ENCODE data around the gene MSH5. TPM values are rescaled to one million over a fixed set of nuclear protein-coding genes. Genes with fewer than 3 reads are reported as not detected.

MSH5 gene
- total RNA-seq, 2 donors from 2014 or later: 6.7 to 12.9 TPM

- no peaks in the 10 kb centered on the region for H3K27me3 ChIP-seq
- peaks cover 4 to 8% of the 10 kb centered on the region in 2 donors for H3K36me3 ChIP-seq (replicated peaks in 1 of 2; ENCODE audit: insufficient read depth in 1 of 2, low read depth in 2 of 2)
- H3K4me1 ChIP-seq: peaks cover 23% of the 10 kb centered on the region
- no peak overlapping the region for H3K4me3 ChIP-seq
- H3K27ac ChIP-seq: peak overlapping the region in 1 of 4 donors; percentile 12
- no peak for TF ChIP-seq CTCF (IDR thresholded peaks at IDR 0.05)
- TF ChIP-seq POLR2A (IDR thresholded peaks at IDR 0.05): no peak
- no peaks in the 10 kb centered on the region for H3K9me3 ChIP-seq
- WGBS, 2 donors: 54 to 56% methylated on average over 4 of the region's 4 CpGs
- DNase-seq (peak in 1 of 4 donors; percentile 49), ATAC-seq (no peak)
- intact Hi-C loops (cut with DNase I): no loop called here
Observed at GRCh38 chr6:31775184-31775583, 35.4 kb downstream of the MSH5 start.

GRCh38 chr6:31775633-31776484 is 36.1 kb downstream of the MSH5 start:
- Histone ChIP-seq H3K36me3 (replicated peaks in 1 of 2; ENCODE audit: insufficient read depth in 1 of 2, low read depth in 2 of 2) (peaks cover 4 to 15% of the 10 kb centered on the region in 2 donors), H3K4me1 (peaks cover 23% of the 10 kb centered on the region), H3K27me3 (no peaks in the 10 kb centered on the region), H3K9me3 (no peaks in the 10 kb centered on the region), H3K4me3 (no peak overlapping the region), H3K27ac (peak overlapping the region in 1 of 4 donors; percentile 83)
- intact Hi-C loops (cut with DNase I): no loop called here
- no peak for DNase-seq
- ATAC-seq: no peak
- TF ChIP-seq POLR2A (IDR thresholded peaks at IDR 0.05) (no peak), CTCF (IDR thresholded peaks at IDR 0.05) (no peak)
- WGBS, 2 donors: 77 to 88% methylated on average over 14 to 28 of the region's 32 CpGs

- H3K36me3 ChIP-seq (replicated peaks in 1 of 2; ENCODE audit: insufficient read depth in 1 of 2, low read depth in 2 of 2): peaks cover 4 to 21% of the 10 kb centered on the region in 2 donors
- 23 to 70% methylated on average over 6 to 14 of the region's 14 CpGs for WGBS, 2 donors
- TF ChIP-seq CTCF (IDR thresholded peaks at IDR 0.05) (no peak), POLR2A (IDR thresholded peaks at IDR 0.05) (no peak)
- no peak overlapping the region for H3K4me3 ChIP-seq
- H3K27ac ChIP-seq: peak overlapping the region; percentile 58 to 83 (median 76)
- DNase-seq (no peak), ATAC-seq (peak; percentile 30)
- no peaks in the 10 kb centered on the region for H3K27me3 ChIP-seq
- intact Hi-C loops (cut with DNase I): no loop called here
- H3K4me1 ChIP-seq: peaks cover 23% of the 10 kb centered on the region
- no peaks in the 10 kb centered on the region for H3K9me3 ChIP-seq
Observed at GRCh38 chr6:31776485-31776988, 36.7 kb downstream of the MSH5 start.

GRCh38 chr6:31776989-31777666 is 37.3 kb downstream of the MSH5 start, which contains the start of gene VWA7:
Gene VWA7, minus strand, starts transcription at chr6:31777328. Its CDS starts 549 bp downstream, at chr6:31776779.
- H3K36me3 ChIP-seq (replicated peaks in 1 of 2; ENCODE audit: insufficient read depth in 1 of 2, low read depth in 2 of 2): peaks cover 4 to 25% of the 10 kb centered on the region in 2 donors
- DNase-seq (peak; percentile 75 to 89 (median 82)), ATAC-seq (peak; percentile 83)
- H3K27me3 ChIP-seq: no peaks in the 10 kb centered on the region
- no peaks in the 10 kb centered on the region for H3K9me3 ChIP-seq
- intact Hi-C loops (cut with DNase I): no loop called here
- H3K27ac ChIP-seq: peak within 1 kb of the TSS; percentile 58 to 83 (median 76)
- no peak within 1 kb of the TSS for H3K4me3 ChIP-seq
- peaks cover 23% of the 10 kb centered on the region for H3K4me1 ChIP-seq
- TF ChIP-seq CTCF (IDR thresholded peaks at IDR 0.05): peak in 1 of 7 experiments; percentile 6
- peak; percentile 35 to 62 (median 56) for TF ChIP-seq POLR2A (IDR thresholded peaks at IDR 0.05)
- WGBS, 2 donors: 11 to 53% methylated on average over 3 to 14 of the region's 15 CpGs
